Peyer's patch (tissue), 4 donors: ENCODE results near the gene GREM2.

Experiments
- POLR2A ChIP-seq, 2 donors: fragments of 450-650 bp; IDR thresholded peaks; one replicate each; pipeline ENCODE4 v1.5.1; 2017; ENCODE audit warnings: antibody characterized with exemption in 2 of 2, mild to moderate bottlenecking in 2 of 2, moderate library complexity in 2 of 2
- TF ChIP-seq, protein P1 (sequence below), 6 experiments: fragments of 450-650 bp in 4 of 6; fragments of 200-600 bp in 2 of 6; sonication (generic) in 1 of 6; IDR thresholded peaks; one replicate each; pipeline ENCODE4 v1.5.1; 2017 to 2019; ENCODE audit warnings: antibody characterized with exemption in 6 of 6, mild to moderate bottlenecking in 3 of 6, moderate library complexity in 1 of 6

DNA sequence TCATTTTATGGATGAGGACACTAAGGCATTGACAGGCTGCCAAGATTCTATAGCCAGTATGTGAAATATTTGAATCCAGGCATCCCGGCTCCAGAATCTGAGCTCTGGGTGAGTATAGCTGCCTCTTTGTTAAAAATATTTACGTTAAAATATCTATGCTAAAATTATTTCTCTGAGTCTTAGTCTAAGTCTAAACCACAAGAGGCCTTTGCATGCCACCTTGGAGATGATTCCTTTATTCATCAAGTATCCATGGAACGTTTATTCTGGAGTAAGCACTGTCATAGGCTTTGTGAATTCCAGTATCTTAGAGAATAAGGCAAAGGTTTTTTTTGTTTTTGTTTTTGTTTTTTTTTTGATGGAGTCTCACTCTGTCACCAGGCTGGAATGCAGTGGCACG lies 116.4 kb downstream of the GREM2 start:
- TF ChIP-seq, protein P1, sequence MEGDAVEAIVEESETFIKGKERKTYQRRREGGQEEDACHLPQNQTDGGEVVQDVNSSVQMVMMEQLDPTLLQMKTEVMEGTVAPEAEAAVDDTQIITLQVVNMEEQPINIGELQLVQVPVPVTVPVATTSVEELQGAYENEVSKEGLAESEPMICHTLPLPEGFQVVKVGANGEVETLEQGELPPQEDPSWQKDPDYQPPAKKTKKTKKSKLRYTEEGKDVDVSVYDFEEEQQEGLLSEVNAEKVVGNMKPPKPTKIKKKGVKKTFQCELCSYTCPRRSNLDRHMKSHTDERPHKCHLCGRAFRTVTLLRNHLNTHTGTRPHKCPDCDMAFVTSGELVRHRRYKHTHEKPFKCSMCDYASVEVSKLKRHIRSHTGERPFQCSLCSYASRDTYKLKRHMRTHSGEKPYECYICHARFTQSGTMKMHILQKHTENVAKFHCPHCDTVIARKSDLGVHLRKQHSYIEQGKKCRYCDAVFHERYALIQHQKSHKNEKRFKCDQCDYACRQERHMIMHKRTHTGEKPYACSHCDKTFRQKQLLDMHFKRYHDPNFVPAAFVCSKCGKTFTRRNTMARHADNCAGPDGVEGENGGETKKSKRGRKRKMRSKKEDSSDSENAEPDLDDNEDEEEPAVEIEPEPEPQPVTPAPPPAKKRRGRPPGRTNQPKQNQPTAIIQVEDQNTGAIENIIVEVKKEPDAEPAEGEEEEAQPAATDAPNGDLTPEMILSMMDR (IDR thresholded peaks at IDR 0.05) = no peak
- TF ChIP-seq POLR2A (IDR thresholded peaks at IDR 0.05) = no peak
